Osteoblast (primary cell): ENCODE data around the gene GLRX3. TPM values are rescaled to one million over a fixed set of nuclear protein-coding genes. Genes with fewer than 3 reads are reported as not detected.

ENCODE experiments used
- DNase-seq: peaks from one replicate; pipeline ENCODE4 v3.0.0; 2011; ENCODE audit warnings: low spot score, mixed read lengths; ENCODE audit not compliant: insufficient read length; ENCODE audit errors: missing footprints
- H2AFZ ChIP-seq: 2 replicates; pipeline ENCODE4 v1.6.0; 2011; ENCODE audit warnings: mild to moderate bottlenecking, low read length
- H3K27ac ChIP-seq: 2 replicates; pipeline ENCODE4 v1.5.1; 2011; ENCODE audit warnings: mild to moderate bottlenecking, low read depth, low read length, moderate library complexity
- H3K27me3 ChIP-seq: 2 replicates; pipeline ENCODE4 v1.6.0; 2012; ENCODE audit warnings: mild to moderate bottlenecking, control low read depth, inconsistent platforms, low read length, moderate library complexity; ENCODE audit not compliant: insufficient read depth
- H3K36me3 ChIP-seq: 2 replicates; pipeline ENCODE4 v1.5.1; 2011; ENCODE audit warnings: mild to moderate bottlenecking, low read length, control low read depth, moderate library complexity; ENCODE audit not compliant: insufficient read depth
- H3K4me1 ChIP-seq: 2 replicates; pipeline ENCODE4 v1.5.1; 2011; ENCODE audit warnings: mild to moderate bottlenecking, low read length, control low read depth, moderate library complexity; ENCODE audit not compliant: insufficient read depth
- H3K4me2 ChIP-seq: 2 replicates; pipeline ENCODE4 v1.6.0; 2011; ENCODE audit warnings: mild to moderate bottlenecking, low read length; ENCODE audit not compliant: insufficient read depth
- H3K4me3 ChIP-seq: fragments of 200-600 bp; sonication (generic); 3 replicates; pipeline ENCODE4 v1.5.1; 2012; ENCODE audit warnings: mild to moderate bottlenecking, low read length, inconsistent platforms; ENCODE audit not compliant: insufficient read depth
- H3K79me2 ChIP-seq: 2 replicates; pipeline ENCODE4 v1.6.0; 2012; ENCODE audit warnings: mild to moderate bottlenecking, low read length, control low read depth, inconsistent platforms; ENCODE audit not compliant: insufficient read depth
- H3K9me3 ChIP-seq: 2 replicates; pipeline ENCODE4 v1.5.1; 2011; ENCODE audit warnings: low read depth, low read length, control low read depth
- H4K20me1 ChIP-seq: 2 replicates; pipeline ENCODE4 v1.6.0; 2012; ENCODE audit warnings: mild to moderate bottlenecking, low read length, control low read depth; ENCODE audit not compliant: insufficient read depth
- total RNA-seq: library from RNA; depleted of rRNA; stranded (reverse); fragments of >200 nt; gene quantifications from 2 replicates; pipeline ENCODE4 v1.2.3, GENCODE V29; 2012
- TF ChIP-seq, protein P1 (sequence below): IDR thresholded peaks from 2 replicates; pipeline ENCODE4 v1.5.1; 2011; ENCODE audit warnings: mild to moderate bottlenecking, low read depth, low read length, moderate library complexity; ENCODE audit errors: extremely low read depth

GLRX3 gene
- total RNA-seq, 1 donor: 74.9 TPM

DNA sequence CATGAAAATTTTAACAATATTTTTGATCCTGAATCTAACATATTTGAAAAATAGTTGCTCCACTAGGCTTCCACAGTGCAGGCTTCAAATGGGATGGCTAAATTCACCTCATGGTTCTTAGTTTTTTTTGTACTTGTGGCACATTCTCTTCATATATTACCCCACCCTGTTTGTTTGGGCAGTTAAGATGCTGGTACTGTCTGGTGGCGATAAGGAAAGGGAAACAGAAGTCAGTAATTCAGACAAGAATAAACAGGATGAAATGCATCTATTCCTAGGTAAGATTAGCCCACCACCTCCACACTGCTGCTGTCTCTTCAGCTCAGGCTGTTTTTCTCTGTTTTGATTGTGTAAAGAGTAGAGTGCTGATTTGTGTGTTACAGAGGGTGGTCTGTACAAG is 44.2 kb downstream of the GLRX3 start:
- no peaks in the 10 kb centered on the region for H3K9me3 ChIP-seq
- peaks cover 19% of the 10 kb centered on the region for H3K79me2 ChIP-seq
- no peak overlapping the region for H3K4me2 ChIP-seq
- no peak for DNase-seq
- H3K4me3 ChIP-seq: no peak overlapping the region
- H3K27me3 ChIP-seq: no peaks in the 10 kb centered on the region
- H2AFZ ChIP-seq: no peak overlapping the region
- peaks cover 63% of the 10 kb centered on the region for H3K36me3 ChIP-seq
- TF ChIP-seq, protein P1, sequence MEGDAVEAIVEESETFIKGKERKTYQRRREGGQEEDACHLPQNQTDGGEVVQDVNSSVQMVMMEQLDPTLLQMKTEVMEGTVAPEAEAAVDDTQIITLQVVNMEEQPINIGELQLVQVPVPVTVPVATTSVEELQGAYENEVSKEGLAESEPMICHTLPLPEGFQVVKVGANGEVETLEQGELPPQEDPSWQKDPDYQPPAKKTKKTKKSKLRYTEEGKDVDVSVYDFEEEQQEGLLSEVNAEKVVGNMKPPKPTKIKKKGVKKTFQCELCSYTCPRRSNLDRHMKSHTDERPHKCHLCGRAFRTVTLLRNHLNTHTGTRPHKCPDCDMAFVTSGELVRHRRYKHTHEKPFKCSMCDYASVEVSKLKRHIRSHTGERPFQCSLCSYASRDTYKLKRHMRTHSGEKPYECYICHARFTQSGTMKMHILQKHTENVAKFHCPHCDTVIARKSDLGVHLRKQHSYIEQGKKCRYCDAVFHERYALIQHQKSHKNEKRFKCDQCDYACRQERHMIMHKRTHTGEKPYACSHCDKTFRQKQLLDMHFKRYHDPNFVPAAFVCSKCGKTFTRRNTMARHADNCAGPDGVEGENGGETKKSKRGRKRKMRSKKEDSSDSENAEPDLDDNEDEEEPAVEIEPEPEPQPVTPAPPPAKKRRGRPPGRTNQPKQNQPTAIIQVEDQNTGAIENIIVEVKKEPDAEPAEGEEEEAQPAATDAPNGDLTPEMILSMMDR: no peak
- no peak overlapping the region for H3K27ac ChIP-seq
- H3K4me1 ChIP-seq: no peaks in the 10 kb centered on the region
- H4K20me1 ChIP-seq: peaks cover 3% of the 10 kb centered on the region

DNA sequence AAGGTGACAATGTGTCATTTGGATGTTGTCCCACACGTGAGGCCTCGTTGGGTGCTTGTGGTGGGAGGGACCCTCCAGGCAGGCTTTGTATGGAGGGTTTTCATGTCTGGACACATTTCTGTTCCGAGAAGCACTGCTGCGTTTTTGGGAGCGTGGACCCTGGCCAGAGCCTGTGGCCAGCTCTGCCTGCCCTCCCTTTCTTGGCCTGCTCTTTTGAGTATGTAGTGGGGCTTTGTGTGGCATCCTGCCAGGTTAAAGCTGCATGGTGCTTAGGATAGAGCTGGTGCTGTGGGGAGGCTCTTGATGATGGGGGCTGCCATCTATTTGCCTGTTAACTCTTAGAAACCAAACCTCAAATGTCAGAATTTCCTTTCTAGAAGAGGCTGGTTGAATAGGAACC is 45.7 kb downstream of the GLRX3 start:
- Histone ChIP-seq H3K4me3 (no peak overlapping the region), H3K27ac (no peak overlapping the region), H3K79me2 (peaks cover 19% of the 10 kb centered on the region), H3K36me3 (peaks cover 63% of the 10 kb centered on the region), H3K4me1 (no peaks in the 10 kb centered on the region), H3K9me3 (no peaks in the 10 kb centered on the region), H4K20me1 (peaks cover 2% of the 10 kb centered on the region), H2AFZ (no peak overlapping the region), H3K4me2 (no peak overlapping the region), H3K27me3 (no peaks in the 10 kb centered on the region)
- DNase-seq: no peak
- TF ChIP-seq, protein P1: no peak

DNA sequence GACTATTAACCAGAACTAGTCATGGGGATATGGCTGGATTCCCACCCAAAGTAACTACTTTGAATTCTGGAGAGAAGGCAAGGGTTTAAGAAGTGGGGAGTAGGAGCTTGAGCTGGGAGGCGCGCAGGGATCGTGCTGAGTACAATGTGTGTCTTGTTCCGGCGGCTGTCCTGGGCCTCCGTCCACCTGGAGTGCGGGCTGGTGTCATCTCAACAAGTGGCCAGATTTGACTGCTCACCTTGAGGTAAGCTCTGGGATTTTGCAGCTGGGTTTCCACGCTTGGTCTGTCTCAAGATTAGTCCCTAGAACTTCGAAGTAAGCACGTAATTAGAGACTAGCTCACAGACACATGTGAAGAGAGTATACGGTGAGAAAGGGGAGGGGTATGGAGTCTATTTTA is 49.4 kb downstream of the GLRX3 start:
- Histone ChIP-seq H3K36me3 (peaks cover 49% of the 10 kb centered on the region), H3K9me3 (no peaks in the 10 kb centered on the region), H4K20me1 (no peaks in the 10 kb centered on the region), H3K4me1 (peaks cover under 1% of the 10 kb centered on the region), H3K79me2 (peaks cover 7% of the 10 kb centered on the region), H3K27ac (no peak overlapping the region), H3K4me2 (no peak overlapping the region), H3K4me3 (no peak overlapping the region), H2AFZ (no peak overlapping the region), H3K27me3 (no peaks in the 10 kb centered on the region)
- TF ChIP-seq, protein P1: no peak
- DNase-seq: peak; percentile 26

DNA sequence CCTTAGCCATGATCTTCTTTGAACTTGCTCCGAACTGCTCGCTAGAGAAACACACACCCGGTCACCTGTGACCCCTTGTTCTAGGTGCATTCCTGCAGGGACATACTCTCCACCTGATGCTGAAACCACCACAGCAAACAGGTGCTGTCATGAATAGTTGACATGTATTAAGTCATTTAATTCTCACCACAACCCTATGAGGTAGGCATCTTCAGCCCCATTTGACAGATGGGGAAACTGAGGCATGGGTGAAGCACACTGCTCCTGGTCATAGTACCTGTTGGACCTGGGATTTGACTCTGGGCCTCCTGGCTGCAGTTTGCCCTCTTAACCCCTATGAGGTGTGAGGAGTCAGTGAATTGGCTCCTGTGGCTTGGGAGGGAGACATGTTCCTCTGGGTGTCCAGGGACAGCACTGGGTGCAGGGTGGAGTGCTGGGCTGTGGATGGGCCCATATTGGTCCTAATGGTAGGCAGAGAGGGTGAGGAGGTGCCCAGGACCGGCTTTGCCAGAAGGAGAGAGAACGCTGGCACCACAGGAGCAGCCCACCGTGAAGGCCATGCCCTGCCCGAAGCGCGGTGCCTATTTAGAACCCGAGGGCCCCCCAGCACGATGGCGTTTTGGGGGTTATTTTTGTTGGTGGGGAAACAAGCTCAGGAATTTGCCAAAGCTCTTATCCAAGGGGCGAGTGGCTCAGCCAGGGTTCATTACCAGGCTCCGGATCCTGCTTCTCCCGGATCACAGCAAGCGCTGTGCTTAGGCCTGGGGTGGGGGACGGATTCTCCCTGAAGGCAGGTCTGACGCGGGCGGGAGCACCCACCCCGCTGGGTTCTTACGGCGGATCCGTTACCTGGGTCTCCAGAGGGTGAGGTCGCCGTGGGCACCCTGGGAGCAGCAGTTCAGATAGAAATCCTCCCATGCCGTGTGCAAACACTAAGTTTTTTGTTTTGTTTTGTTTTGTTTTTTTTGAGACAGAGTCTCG is 52.3 kb downstream of the GLRX3 start:
- Histone ChIP-seq H3K4me1 (peaks cover 4% of the 10 kb centered on the region), H3K4me2 (no peak overlapping the region), H2AFZ (no peak overlapping the region), H3K27me3 (no peaks in the 10 kb centered on the region), H4K20me1 (no peaks in the 10 kb centered on the region), H3K4me3 (no peak overlapping the region), H3K79me2 (no peaks in the 10 kb centered on the region), H3K9me3 (no peaks in the 10 kb centered on the region), H3K27ac (no peak overlapping the region), H3K36me3 (peaks cover 22% of the 10 kb centered on the region)
- peak; percentile 88 for DNase-seq
- TF ChIP-seq, protein P1: no peak
